GM23338 (cell line): ENCODE measurements around the gene UCN. TPM values are rescaled to one million over a fixed set of nuclear protein-coding genes. Genes with fewer than 3 reads are reported as not detected.

Experiments
- ATAC-seq: fragments of 200-7000 bp; cut with Tn5 transposase; 3 replicates; pipeline ENCODE4 v1.9.1; 2020
- DNase-seq: peaks from one replicate; pipeline ENCODE4 v3.0.0-alpha.2; 2015; ENCODE audit warnings: low spot score
- H2AFZ ChIP-seq: fragments of 200-600 bp; sonication (generic); 2 replicates; pipeline ENCODE4 v1.8.0; 2016; ENCODE audit warnings: antibody characterized with exemption, mild to moderate bottlenecking, moderate library complexity
- H3F3A ChIP-seq: fragments of 200-600 bp; sonication (generic); replicated peaks from 2 replicates; pipeline ENCODE4 v1.8.0; 2017; ENCODE audit warnings: antibody characterized with exemption, mixed run types, low read depth
- H3K27ac ChIP-seq: fragments of 200-600 bp; sonication (generic); 2 replicates; pipeline ENCODE4 v1.6.1; 2016; ENCODE audit warnings: low read depth
- H3K27me3 ChIP-seq: fragments of 200-600 bp; sonication (generic); 2 replicates; pipeline ENCODE4 v1.8.0; 2016; ENCODE audit warnings: mild to moderate bottlenecking, mixed run types, moderate library complexity; ENCODE audit not compliant: insufficient read depth
- H3K36me3 ChIP-seq: fragments of 200-600 bp; sonication (generic); 2 replicates; pipeline ENCODE4 v1.8.0; 2016; ENCODE audit warnings: mild to moderate bottlenecking; ENCODE audit not compliant: insufficient read depth
- H3K4me1 ChIP-seq: fragments of 200-600 bp; sonication (generic); 2 replicates; pipeline ENCODE4 v1.8.0; 2016; ENCODE audit warnings: mild to moderate bottlenecking, moderate library complexity; ENCODE audit not compliant: insufficient read depth
- H3K4me2 ChIP-seq: fragments of 200-600 bp; sonication (generic); 2 replicates; pipeline ENCODE4 v1.7.1; 2017; ENCODE audit warnings: mixed run types
- H3K4me3 ChIP-seq: fragments of 200-600 bp; sonication (generic); 2 replicates; pipeline ENCODE4 v1.6.1; 2016; ENCODE audit warnings: mixed run types
- H3K79me2 ChIP-seq: fragments of 200-600 bp; sonication (generic); replicated peaks from 2 replicates; pipeline ENCODE4 v1.8.0; 2017; ENCODE audit warnings: mild to moderate bottlenecking; ENCODE audit not compliant: insufficient read depth
- H3K9me2 ChIP-seq: fragments of 200-600 bp; sonication (generic); 2 replicates; pipeline ENCODE4 v1.8.0; 2017; ENCODE audit not compliant: insufficient read depth
- H4K20me1 ChIP-seq: fragments of 200-600 bp; sonication (generic); replicated peaks from 2 replicates; pipeline ENCODE4 v1.8.0; 2017; ENCODE audit warnings: mild to moderate bottlenecking; ENCODE audit not compliant: insufficient read depth
- H3K27ac Mint-ChIP-seq: 2 replicates; pipeline ENCODE4 v1.8.0; 2020; ENCODE audit warnings: inconsistent platforms, mild to moderate bottlenecking, moderate library complexity, mixed read lengths
- H3K27me3 Mint-ChIP-seq: 3 replicates; pipeline ENCODE4 v1.8.0; 2022; ENCODE audit warnings: low read depth, mild to moderate bottlenecking, moderate library complexity, mixed read lengths, inconsistent platforms; ENCODE audit not compliant: insufficient read depth, poor library complexity
- H3K36me3 Mint-ChIP-seq: 3 replicates; pipeline ENCODE4 v1.8.0; 2021; ENCODE audit warnings: low read depth, mild to moderate bottlenecking, inconsistent platforms, moderate library complexity, mixed read lengths
- H3K4me1 Mint-ChIP-seq: 3 replicates; pipeline ENCODE4 v1.8.0; 2020; ENCODE audit warnings: mild to moderate bottlenecking, inconsistent platforms, mixed read lengths
- H3K4me3 Mint-ChIP-seq: 3 replicates; pipeline ENCODE4 v1.8.0; 2021; ENCODE audit warnings: moderate library complexity, mild to moderate bottlenecking, inconsistent platforms, mixed read lengths
- H3K9me3 Mint-ChIP-seq: 3 replicates; pipeline ENCODE4 v1.8.0; 2020; ENCODE audit warnings: moderate library complexity, mild to moderate bottlenecking, inconsistent platforms, mixed read lengths
- CREB1 ChIP-seq: fragments of 250-450 bp; sonication (Bioruptor Pico); IDR thresholded peaks from 2 replicates; pipeline ENCODE4 v1.5.0; 2020; ENCODE audit warnings: low read depth, mild to moderate bottlenecking, moderate library complexity
- CTCF ChIP-seq, 2 experiments: fragments of 200-600 bp in 1 of 2; sonication (generic) in 1 of 2; conservative IDR thresholded peaks; 2 replicates each; pipeline versions ENCODE4 v1.5.1 to v1.6.1; 2016 to 2017; ENCODE audit warnings: antibody characterized with exemption in 2 of 2, low read depth in 2 of 2, mild to moderate bottlenecking in 2 of 2, moderate library complexity in 1 of 2
- ETS1 ChIP-seq: IDR thresholded peaks from 2 replicates; pipeline ENCODE4 v1.6.1; 2016; ENCODE audit warnings: antibody characterized with exemption
- EZH2 ChIP-seq: fragments of 200-600 bp; sonication (generic); IDR thresholded peaks from one replicate; pipeline ENCODE4 v1.8.0; 2017; ENCODE audit warnings: antibody characterized with exemption, mild to moderate bottlenecking, low read depth; ENCODE audit not compliant: unreplicated experiment
- EZH2phosphoT487 ChIP-seq: fragments of 200-600 bp; sonication (generic); IDR thresholded peaks from one replicate; pipeline ENCODE4 v1.8.1; 2018; ENCODE audit warnings: antibody characterized with exemption; ENCODE audit not compliant: unreplicated experiment
- JUNB ChIP-seq: IDR thresholded peaks from one replicate; pipeline ENCODE4 v1.6.1; 2016; ENCODE audit warnings: antibody characterized with exemption; ENCODE audit not compliant: unreplicated experiment
- POLR2AphosphoS5 ChIP-seq: IDR thresholded peaks from 2 replicates; pipeline ENCODE4 v1.6.1; 2016; ENCODE audit warnings: antibody characterized with exemption, low read depth
- ZNF114 ChIP-seq: fragments of 250-450 bp; sonication (Bioruptor Pico); IDR thresholded peaks from 2 replicates; pipeline ENCODE4 v1.5.0; 2020; ENCODE audit warnings: mild to moderate bottlenecking, moderate library complexity
- ZNF331 ChIP-seq: fragments of 250-450 bp; sonication (Bioruptor Pico); IDR thresholded peaks from 2 replicates; pipeline ENCODE4 v1.5.0; 2020; ENCODE audit warnings: low read depth, mild to moderate bottlenecking, moderate library complexity
- polyA plus RNA-seq: library from polyadenylated mRNA; unstranded; fragments of >200 nt; fragmentation: Nextera tagmentation; extraction: Ambion mirVana; gene quantifications from 2 replicates; pipeline ENCODE4 v1.2.1, GENCODE V29; 2016
- total RNA-seq: library from RNA; depleted of rRNA; stranded (reverse); fragments of >200 nt; shearing (Covaris generic); gene quantifications from 2 replicates; pipeline ENCODE4 v1.2.3, GENCODE V29; 2014

Gene UCN
- total and polyA plus RNA-seq, 2 experiments from 2014 or later = 0.59 to 0.99 TPM

- peak within 1 kb of the TSS; percentile 82 for H3K4me3 Mint-ChIP-seq
- peak within 1 kb of the TSS; percentile 98 for H3K4me2 ChIP-seq
- no peaks in the 10 kb centered on the region for H3K9me3 Mint-ChIP-seq
- peak; percentile 74 for DNase-seq
- H3K4me1 ChIP-seq = peaks cover 17% of the 10 kb centered on the region
- peaks cover 47% of the 10 kb centered on the region for H3K27me3 Mint-ChIP-seq
- peak within 1 kb of the TSS; percentile 99 for H2AFZ ChIP-seq
- no peak within 1 kb of the TSS for H3K27ac Mint-ChIP-seq
- H3F3A ChIP-seq = 0 out of 2 replicates have a peak, but pooled peaks cover 9% of the 10 kb centered on the region
- H4K20me1 ChIP-seq = no peaks in the 10 kb centered on the region; the same call in 1 of the 2 replicates
- ATAC-seq = peak; percentile 48
- H3K27ac ChIP-seq = no peak within 1 kb of the TSS
- H3K4me3 ChIP-seq = peak within 1 kb of the TSS; percentile 82
- no peaks in the 10 kb centered on the region for H3K79me2 ChIP-seq
- TF ChIP-seq CTCF (conservative IDR thresholded peaks at IDR 0.05; ENCODE audit: low read depth in 2 of 2) = no peak
- no peak for TF ChIP-seq CREB1 (CRISPR knock-in tag)
- no peak for TF ChIP-seq ZNF114
- peak; percentile 46 for TF ChIP-seq POLR2AphosphoS5
- no peak for TF ChIP-seq EZH2phosphoT487
- TF ChIP-seq JUNB = no peak
- no peak for TF ChIP-seq ZNF331 (CRISPR knock-in tag)
- H3K9me2 ChIP-seq = no peaks in the 10 kb centered on the region
- peaks cover 78% of the 10 kb centered on the region for H3K27me3 ChIP-seq
- H3K36me3 Mint-ChIP-seq = no peaks in the 10 kb centered on the region; the same call in 2 of the 3 replicates
- H3K4me1 Mint-ChIP-seq = peaks cover 23% of the 10 kb centered on the region
- H3K36me3 ChIP-seq = no peaks in the 10 kb centered on the region
These were observed 45.6 kb downstream of the UCN start, which contains the start of gene SLC30A3 for GRCh38 chr2:27262379-27263286. SLC30A3 (minus strand) TSS chr2:27263047; CDS start chr2:27262906, 141 bp downstream.

GRCh38 chr2:27261926-27262298 lies 46.3 kb downstream of the UCN start:
- Histone ChIP-seq H3K79me2 (no peaks in the 10 kb centered on the region), H3K36me3 (no peaks in the 10 kb centered on the region), H4K20me1 (no peaks in the 10 kb centered on the region; the same call in 1 of the 2 replicates), H2AFZ (peak overlapping the region; percentile 32; the same call in 1 of the 2 replicates), H3F3A (0 out of 2 replicates have a peak, but pooled peaks cover 9% of the 10 kb centered on the region), H3K27me3 (peaks cover 72% of the 10 kb centered on the region), H3K27ac (no peak overlapping the region), H3K9me2 (no peaks in the 10 kb centered on the region), H3K4me1 (peaks cover 17% of the 10 kb centered on the region), H3K4me3 (peak overlapping the region; percentile 82), H3K4me2 (peak overlapping the region; percentile 98)
- Mint-ChIP-seq H3K27ac (no peak overlapping the region), H3K9me3 (no peaks in the 10 kb centered on the region), H3K4me1 (peaks cover 23% of the 10 kb centered on the region), H3K4me3 (peak overlapping the region; percentile 82), H3K36me3 (no peaks in the 10 kb centered on the region; the same call in 2 of the 3 replicates), H3K27me3 (peaks cover 47% of the 10 kb centered on the region)
- TF ChIP-seq EZH2phosphoT487 (peak; percentile 47), EZH2 (peak; percentile 60), ETS1 (no peak), POLR2AphosphoS5 (no peak)
- ATAC-seq (peak; percentile 1; the same call in 2 of the 3 replicates), DNase-seq (no peak)
